GM11168 (cell line): Measurements from ENCODE around the gene MT1E.
"Not testable (repeated sequence)": the region's sequence is repeated elsewhere in the genome, so short reads cannot be mapped to it uniquely, and the experiment has no call there.

ENCODE experiments used
- in situ Hi-C: fragments of 300-500 bp; cut with MboI; formaldehyde crosslinking; loops from one replicate; pipeline ENCODE4 v1.12.0; 2022; ENCODE audit warnings: low sequenced_read_pairs; ENCODE audit not compliant: unreplicated experiment

The MT1E gene

DNA sequence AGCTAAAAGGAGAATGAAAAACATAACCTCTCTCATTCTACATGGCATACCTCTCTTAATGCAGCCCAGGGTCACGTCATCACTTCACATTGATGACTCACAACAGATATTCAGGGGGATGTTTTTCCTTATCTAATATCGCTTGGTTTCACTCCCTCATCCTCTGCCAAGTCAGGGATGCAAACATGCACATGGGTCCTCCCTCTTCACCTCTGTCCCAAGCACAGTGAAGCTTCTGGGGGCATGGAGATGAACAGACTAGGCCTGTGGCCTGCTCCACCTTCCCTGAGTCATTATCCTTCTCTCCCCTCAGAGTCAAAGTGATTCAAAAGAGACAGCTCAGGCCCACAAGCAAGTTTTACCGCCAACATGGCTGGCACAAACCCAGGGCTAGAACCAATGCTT lies 19.5 kb upstream of the MT1E start:
- in situ Hi-C loops = no loop called here

DNA sequence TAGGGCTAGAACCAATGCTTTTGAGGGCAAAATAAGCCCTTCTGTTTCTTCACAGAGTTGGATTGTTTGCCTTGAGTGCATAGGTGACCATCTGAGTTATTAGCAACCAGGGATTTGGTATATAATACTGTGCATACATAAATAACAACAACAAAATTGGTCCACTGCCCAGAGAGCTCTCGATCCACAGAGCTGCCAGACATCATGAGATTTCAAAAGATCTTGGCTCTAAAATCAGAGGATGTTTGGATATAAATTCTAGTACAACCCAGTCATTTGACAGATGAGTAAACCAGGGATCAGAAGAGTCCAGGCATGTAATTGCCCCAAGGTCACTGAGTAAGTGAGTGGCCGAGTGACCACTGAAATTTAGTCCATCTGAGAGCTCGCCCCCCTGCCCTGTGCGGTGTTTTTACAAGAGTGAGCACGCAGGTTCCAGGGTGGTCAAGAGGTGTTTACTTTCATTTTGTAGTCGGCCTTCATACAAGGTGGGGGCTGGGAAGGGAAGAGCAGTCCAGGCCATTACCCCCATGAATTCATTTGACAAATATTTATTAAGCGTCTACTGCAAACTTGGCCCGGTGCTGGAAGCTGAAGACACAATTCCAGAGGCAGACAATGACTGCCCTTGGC lies 19.0 kb upstream of the MT1E start:
- in situ Hi-C loops = no loop called here

DNA sequence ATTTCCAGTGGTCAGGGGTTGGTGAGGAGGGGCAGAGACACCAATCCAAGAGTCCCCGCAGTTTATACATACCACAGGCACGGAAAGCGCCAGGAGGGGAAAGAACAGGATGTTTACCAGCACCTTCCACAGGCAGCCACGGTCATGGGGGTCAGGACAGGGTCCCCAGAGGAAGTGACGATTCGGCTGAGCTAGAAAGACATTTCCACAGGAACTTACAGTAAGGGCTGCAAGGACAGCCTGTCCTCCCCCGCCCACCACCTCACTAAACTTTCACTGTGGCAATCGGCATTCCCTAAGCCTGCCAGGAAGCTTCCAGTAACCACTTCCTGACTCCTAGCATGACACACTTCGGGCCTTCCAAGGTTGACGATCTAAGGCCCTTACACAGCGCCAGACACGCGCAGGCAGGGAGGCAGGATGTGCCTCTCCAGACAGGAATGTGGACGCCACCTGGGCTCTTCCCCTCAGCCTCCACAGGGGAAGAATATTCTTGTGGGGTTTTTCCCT lies 18.4 kb upstream of the MT1E start:
- in situ Hi-C loops = no loop called here

DNA sequence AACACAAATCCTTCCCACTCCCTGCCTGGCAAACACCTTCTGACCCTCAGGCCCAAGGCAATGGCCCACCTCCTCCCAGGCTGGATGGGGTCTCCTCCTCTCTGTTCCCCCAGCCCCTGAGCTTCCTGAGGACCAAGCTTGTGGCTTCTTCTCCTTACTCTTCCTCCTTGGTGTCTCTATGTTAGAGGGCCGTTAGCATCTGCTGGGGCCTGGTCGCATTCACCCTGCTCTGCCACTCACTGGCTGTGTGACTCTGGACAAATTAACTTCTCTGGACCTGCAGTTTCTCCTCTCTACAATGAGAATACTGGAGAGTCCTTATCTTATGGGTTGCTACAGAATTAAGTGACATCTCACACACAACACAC lies 17.9 kb upstream of the MT1E start:
- in situ Hi-C loops = no loop called here

DNA sequence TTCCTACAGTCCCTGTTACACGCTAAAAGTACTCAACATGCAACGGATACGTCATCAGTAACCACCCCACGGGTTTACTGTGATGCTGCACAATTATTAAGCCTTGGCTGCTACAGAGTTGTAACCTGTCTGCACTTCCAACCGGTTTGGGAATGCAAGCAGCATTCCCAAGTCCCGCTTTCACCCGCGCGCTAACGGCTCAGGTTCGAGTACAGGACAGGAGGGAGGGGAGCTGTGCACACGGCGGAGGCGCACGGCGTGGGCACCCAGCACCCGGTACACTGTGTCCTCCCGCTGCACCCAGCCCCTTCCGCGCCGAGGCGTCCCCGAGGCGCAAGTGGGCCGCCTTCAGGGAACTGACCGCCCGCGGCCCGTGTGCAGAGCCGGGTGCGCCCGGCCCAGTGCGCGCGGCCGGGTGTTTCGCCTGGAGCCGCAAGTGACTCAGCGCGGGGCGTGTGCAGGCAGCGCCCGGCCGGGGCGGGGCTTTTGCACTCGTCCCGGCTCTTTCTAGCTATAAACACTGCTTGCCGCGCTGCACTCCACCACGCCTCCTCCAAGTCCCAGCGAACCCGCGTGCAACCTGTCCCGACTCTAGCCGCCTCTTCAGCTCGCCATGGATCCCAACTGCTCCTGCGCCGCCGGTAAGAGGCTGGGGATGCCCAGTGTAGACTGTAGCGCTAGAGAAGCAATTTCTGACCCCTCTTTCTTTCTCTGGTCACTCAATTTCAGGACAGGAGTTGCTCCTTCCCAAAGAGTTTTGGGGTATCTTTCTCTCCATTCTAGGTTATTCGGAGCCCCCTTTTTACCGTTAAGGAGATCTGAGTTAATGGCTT lies 17.3 kb upstream of the MT1E start, which contains the start of gene MT2A:
MT2A (plus strand) TSS at position 542 of the 833 bp plus-strand sequence; CDS start at position 614, 72 bp downstream.
- in situ Hi-C loops = no loop called here

DNA sequence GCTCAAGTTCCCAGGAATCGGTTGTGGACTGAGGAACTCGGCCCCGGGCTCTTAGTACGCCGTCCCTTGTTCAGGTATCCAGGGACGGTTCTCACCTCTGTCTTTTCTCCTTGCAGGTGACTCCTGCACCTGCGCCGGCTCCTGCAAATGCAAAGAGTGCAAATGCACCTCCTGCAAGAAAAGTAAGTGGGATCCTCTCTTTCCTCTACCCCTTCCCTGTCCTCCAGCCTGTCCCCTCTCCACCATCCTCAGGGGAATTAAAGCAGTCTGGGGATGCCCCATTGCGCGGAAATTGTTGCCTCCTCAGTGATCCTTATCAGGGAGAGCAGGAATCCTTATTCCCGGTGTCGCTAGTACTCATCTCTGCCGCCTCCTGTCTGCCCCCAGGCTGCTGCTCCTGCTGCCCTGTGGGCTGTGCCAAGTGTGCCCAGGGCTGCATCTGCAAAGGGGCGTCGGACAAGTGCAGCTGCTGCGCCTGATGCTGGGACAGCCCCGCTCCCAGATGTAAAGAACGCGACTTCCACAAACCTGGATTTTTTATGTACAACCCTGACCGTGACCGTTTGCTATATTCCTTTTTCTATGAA lies 16.6 kb upstream of the MT1E start:
- in situ Hi-C loops = no loop called here

DNA sequence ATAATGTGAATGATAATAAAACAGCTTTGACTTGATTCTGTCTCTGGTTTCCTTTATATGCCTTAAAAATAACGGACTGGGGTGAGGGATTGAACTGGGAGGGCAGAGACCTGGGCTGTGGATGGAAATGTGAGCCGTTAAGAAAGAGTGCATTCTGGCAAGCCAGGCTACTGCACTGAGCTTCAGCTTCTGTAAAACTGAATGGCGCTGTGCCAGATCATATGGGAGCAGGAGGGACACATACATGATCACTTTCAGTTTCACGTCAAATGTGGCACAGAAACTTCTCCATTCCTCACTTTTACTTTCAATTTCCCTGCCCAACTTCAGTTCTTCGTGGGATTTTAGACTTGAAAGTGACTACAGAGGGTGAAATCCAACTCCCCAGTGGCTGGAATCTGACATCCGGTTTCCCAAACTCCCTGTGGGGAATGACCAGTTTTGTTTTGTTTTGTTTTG lies 16.1 kb upstream of the MT1E start:
- in situ Hi-C loops = no loop called here

DNA sequence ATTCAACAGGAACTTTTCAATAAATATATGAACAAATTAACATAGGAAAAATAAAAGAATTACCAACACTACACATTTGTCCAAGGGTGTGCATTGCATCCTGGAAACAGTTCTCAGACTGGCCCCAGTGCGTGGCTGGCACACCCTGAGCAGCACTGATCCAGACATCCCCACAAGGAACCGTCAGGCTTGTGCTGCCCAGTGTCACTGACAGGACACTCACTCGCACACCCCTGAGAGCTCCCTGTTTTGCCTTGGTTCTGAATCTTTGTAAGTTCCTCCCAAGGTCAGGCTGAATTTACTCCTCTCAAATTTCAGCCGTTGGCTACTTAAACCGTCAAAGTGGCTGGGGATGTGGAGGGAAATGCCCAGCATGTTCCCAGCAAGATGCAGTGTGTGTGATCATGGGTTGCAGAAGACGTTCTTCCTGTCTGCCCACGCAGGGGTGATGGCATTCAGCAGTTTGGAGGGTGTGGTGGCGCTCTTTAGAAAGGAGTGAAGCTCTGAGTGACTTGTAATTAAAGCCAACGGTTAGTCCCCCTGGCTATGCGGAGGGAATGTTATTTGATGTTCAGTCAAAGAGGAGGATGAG lies 15.5 kb upstream of the MT1E start:
- in situ Hi-C loops = no loop called here

DNA sequence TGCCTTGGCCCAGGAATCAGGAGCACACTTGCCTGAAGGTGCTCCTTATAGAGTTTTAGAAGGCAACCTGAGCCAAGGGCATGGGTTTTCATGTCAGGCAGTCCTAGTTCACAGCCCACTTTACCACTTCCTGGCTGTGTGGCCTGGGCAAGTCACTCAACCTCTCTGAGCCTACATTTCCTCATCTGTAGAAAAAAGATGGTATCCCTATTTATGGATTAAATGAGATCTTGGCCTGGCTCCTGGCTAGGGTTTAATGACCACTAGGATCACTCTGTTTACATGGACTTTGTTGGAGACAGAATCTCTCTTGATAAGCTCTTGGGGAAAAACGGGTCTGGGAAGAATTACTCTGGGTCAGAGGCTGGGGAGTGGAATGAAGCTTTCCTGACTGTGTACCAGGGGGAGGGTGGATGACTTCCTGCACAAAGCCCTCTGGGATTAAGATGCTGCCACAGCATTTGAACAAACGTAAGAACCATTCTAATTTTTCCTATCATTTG lies 14.9 kb upstream of the MT1E start:
- in situ Hi-C loops = no loop called here

DNA sequence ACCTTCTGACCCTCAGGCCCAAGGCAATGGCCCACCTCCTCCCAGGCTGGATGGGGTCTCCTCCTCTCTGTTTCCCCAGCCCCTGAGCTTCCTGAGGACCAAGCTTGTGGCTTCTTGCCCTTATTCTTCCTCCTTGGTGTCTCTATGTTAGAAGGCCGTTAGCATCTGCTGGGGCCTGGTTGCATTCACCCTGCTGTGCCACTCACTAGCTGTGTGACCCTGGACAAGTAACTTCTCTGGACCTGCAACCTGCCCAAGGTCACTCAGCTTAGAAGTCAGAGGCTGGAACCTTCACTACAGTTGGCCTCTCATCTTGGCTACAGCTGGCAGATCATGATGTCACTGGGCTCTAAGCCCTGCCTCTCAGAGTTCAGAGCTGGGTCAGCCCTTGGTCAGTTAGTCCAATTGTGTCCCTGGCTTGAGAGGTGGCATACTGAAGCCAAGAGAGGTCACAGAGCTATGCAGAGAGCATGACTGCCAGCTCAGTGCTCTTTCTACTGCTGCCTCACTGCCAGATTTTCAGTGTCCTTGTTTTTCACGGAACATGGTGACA lies 14.2 kb upstream of the MT1E start:
- in situ Hi-C loops = no loop called here

DNA sequence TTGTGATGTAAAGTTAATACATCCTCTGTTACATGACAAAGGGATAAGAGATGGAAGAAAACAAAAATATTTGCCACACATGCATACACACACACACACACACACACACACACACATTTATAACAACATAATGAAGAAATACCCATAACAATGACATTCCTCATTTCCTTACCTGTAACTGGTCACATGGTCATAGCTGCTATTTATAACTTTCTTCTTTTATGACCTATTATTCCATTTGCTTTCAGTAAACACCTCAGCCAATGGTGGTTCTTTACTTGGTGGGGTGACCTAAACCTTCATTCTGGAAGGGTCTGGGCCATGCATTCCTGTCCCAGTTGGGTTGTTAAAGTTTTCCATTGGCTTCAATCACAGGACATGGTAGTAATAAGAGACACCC lies 11.9 kb upstream of the MT1E start:
- in situ Hi-C loops = no loop called here

DNA sequence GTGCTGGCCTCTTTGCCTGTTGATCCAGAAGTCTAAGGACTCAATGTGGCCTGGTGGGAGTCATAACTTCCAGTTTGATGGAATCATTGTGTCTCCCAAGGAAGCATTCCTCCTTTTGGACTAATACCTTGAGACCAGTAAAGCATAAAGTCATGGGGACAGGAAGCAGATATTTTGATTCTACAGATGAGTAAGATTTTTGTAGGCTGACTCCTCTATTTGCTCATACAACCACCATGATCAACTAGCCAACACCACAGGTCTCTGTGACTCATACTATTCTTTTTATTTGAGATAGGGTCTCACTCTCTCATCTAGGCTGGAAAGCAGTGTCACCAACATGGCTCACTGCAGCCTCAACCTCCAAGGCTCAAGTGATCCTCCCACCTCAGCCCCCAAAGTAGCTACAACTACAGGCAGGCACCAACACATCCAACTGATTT lies 11.0 kb upstream of the MT1E start:
- in situ Hi-C loops = no loop called here

DNA sequence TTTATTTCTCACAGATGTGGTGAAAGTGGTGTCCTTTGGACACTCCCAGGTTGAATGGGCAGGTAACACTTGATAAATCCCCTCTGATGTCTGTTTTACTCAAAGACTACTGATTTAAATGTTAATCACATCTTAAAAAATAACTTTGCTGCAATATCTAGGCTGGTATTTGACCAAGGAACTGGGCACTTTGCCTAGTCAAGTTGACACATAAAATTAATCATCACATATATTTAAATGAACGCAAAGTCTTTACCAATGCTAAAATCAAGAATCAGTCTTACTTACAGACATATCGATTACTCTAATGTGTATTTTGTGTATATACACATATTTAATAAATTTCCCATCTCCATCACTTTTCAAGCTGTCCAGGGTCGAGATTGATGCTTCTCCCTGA lies 10.2 kb upstream of the MT1E start:
- in situ Hi-C loops = no loop called here

DNA sequence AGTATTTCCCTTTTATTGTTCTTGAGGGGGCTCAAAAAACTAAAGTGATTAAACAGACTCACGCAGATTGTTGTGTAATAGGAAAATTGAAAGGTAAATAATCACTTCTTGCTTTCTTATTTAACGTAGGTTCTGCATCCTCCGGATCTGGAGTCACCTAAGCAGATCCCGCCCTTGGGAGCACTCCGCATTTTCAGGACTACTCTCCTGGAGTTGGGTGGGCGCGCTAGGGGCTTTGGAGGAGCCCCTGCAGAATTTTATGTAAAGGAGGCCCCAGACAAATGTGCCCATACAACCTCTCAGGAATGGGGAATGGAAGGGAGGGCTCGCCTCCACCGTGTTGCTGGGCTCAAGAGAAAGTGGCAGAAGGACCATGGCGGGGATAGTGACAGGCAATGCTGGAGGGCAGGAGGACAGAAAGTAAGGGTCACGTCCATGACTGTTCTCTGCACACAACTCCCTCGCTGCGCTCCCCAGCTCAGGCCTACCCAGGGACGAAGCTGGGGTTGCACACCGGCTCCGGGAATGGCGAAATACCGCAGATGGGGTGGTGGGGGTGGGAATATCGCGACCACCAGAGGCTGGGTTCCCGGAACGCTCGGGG lies 8.9 kb upstream of the MT1E start:
- in situ Hi-C loops = no loop called here

DNA sequence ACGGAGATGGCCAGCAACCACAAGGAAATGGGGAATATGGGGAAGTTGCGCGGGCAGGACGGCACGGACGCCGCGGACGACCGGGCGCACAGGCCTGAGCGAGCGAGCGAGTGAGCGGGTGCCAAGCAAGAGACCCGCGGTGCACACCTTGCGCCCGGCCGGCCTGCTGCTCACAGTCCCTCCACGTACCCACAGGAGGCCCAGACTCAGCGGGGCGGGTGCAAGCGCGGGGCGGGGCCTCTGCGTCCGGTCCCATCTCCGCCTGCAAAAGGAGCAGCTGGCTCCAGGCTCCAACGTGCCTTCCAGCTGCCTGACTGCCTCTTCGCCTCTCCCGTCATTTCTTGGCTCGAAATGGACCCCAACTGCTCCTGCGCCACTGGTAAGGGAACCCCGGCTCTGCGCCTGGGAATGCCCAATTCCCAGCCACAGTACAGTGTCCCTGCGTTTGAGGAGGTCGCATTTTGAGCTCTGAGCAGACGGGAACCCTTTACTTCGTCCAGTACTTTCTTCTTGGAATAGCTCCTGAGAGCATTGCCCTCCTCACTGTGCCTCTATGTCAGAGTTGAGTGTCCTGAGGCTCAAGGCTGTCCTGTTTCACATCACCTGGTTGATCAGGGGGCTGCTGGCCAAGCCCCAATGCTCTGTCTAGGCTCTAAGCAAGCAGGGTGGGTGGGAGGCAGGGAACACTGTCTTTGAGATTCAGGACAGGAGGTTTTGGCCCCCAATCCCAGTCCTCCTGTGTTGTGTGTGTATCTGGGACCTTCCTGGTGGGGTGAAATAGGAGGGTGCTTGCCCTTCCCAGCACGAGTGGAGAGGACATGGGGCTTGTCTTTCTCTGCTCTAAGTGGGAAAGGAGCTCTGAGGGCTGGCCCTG lies 8.1 kb upstream of the MT1E start:
- in situ Hi-C loops = no loop called here

DNA sequence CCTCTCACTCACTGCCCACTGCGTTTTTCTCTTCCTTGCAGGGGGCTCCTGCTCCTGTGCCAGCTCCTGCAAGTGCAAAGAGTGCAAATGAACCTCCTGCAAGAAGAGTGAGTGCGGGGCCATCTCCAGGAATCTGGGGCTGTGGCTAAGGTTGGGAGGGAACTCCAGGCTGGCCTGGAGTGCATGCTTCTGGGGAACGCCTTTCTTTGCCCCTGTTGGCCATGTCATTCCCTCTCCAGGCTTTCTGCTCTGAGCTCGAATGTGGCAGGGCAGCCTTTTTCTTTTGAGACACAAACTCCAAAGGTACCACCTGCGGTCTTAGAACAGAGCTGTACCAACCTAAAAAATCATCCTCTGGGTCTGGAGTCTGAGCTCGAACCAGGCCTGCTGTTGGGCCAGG lies 7.4 kb upstream of the MT1E start:
- in situ Hi-C loops = no loop called here

DNA sequence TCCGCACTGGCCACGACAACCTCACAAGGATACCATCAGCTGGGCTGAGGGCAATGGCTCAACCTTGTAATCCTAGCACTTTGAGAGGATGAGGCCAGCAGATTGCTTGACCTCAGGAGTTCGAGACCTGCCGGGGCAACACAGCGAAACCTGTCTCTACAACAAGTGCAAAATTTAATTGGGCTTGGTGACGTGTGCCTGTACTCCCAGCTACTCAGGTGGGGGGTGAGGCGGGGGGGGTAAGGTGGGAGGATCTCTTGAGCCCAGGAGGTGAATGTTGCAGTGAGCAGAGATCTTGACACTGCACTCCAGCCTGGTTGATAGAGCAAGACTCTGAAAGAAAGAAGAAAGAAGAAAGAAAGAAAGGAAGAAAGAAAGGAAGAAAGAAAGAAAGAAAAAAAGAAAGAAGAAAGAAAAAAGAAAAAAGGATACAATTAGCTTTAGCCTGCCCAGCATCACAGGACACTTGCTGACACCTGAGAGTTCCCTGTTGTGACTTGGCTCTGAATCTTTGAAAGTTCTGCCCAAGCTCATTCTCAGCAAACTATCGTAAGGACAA lies 5.2 kb upstream of the MT1E start:
- in situ Hi-C loops = no loop called here

DNA sequence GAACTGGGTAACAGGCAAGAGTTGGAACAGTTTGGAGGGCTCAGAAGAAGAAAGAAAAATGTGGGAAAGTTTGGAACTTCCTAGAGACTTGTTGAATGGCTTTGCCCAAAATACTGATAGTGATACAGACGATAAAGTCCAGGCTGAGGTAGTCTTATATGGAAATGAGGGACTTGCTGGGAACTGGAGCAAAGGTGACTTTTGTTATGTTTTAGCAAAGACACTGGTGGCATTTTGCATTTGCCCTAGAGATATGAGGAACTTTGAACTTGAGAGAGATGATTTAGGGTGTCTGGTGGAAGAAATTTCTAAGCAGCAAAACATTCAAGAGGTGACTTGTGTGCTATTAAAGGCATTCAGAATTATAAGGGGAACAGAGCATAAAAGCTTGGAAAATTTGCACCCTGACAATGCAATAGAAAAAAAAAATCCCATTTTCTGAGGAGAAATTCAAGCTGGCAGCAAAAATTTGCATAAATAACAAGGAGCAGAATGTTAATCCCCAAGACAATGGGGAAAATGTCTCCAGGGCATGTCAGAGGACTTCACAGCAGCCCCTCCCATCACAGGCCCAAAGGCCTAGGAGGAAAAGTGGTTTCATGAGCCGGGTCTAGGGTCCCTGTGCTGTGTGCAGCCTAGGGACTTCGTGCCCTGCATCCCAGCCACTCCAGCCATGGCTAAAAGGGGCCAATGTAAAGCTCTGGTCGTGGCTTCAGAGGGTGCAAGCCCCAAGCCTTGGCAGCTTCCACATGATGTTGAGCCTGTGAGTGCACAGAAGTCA lies 3.7 kb upstream of the MT1E start:
- in situ Hi-C loops = not testable (repeated sequence)
